Nephron progenitor cell (in vitro differentiated cells): ENCODE measurements around the gene NINL.

Experiments
- DNase-seq: peaks from one replicate; pipeline ENCODE4 v3.0.0; 2021
- H3K27ac Mint-ChIP-seq: 2 replicates; pipeline ENCODE4 v1.8.0; 2021; ENCODE audit warnings: mild to moderate bottlenecking, moderate library complexity, mixed read lengths
- H3K27me3 Mint-ChIP-seq: 2 replicates; pipeline ENCODE4 v1.8.0; 2021; ENCODE audit warnings: mild to moderate bottlenecking, low read depth, mixed read lengths; ENCODE audit not compliant: poor library complexity
- H3K36me3 Mint-ChIP-seq: 2 replicates; pipeline ENCODE4 v1.8.0; 2021; ENCODE audit warnings: low read depth, mixed read lengths
- H3K4me1 Mint-ChIP-seq: 2 replicates; pipeline ENCODE4 v1.8.0; 2021; ENCODE audit warnings: mixed read lengths
- H3K4me3 Mint-ChIP-seq: 2 replicates; pipeline ENCODE4 v1.8.0; 2021; ENCODE audit warnings: mild to moderate bottlenecking, moderate library complexity, mixed read lengths
- H3K9me3 Mint-ChIP-seq: 2 replicates; pipeline ENCODE4 v1.8.0; 2021; ENCODE audit warnings: mild to moderate bottlenecking, moderate library complexity, mixed read lengths
- TF ChIP-seq, protein P1 (sequence below): fragments of 200-600 bp; sonication (generic); IDR thresholded peaks from 2 replicates; pipeline ENCODE4 v1.5.0; 2021; ENCODE audit warnings: antibody characterized with exemption

NINL gene

DNA sequence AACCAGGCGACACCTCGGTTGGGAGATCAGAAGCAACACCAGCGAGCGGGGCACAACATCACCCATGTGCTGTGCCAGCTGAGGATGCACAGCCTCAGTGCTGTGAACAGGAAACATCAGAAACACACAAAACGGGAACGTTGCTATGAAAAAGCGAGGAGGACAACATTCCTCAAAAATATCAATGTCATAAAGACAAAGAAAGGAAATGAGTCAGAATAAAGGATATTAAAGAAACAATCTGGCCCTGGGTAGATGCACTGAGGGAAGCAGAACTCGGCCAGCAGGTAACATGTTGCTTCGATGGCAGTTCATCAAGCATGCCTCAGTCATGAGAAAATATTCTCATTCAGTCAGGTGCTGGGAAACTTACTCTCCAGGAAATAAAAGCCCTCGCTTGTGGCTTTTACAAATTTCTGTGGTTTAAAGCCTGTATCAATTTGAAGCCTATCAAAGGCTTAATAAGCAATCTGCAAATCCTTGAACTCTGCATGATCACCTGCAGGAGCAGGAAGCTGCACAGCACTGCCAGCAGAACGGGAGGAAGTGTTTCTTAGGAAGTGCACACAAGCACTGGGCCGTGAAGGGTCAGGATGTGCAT, 100.3 kb downstream of the NINL start:
- TF ChIP-seq, protein P1, sequence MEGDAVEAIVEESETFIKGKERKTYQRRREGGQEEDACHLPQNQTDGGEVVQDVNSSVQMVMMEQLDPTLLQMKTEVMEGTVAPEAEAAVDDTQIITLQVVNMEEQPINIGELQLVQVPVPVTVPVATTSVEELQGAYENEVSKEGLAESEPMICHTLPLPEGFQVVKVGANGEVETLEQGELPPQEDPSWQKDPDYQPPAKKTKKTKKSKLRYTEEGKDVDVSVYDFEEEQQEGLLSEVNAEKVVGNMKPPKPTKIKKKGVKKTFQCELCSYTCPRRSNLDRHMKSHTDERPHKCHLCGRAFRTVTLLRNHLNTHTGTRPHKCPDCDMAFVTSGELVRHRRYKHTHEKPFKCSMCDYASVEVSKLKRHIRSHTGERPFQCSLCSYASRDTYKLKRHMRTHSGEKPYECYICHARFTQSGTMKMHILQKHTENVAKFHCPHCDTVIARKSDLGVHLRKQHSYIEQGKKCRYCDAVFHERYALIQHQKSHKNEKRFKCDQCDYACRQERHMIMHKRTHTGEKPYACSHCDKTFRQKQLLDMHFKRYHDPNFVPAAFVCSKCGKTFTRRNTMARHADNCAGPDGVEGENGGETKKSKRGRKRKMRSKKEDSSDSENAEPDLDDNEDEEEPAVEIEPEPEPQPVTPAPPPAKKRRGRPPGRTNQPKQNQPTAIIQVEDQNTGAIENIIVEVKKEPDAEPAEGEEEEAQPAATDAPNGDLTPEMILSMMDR: no peak

DNA sequence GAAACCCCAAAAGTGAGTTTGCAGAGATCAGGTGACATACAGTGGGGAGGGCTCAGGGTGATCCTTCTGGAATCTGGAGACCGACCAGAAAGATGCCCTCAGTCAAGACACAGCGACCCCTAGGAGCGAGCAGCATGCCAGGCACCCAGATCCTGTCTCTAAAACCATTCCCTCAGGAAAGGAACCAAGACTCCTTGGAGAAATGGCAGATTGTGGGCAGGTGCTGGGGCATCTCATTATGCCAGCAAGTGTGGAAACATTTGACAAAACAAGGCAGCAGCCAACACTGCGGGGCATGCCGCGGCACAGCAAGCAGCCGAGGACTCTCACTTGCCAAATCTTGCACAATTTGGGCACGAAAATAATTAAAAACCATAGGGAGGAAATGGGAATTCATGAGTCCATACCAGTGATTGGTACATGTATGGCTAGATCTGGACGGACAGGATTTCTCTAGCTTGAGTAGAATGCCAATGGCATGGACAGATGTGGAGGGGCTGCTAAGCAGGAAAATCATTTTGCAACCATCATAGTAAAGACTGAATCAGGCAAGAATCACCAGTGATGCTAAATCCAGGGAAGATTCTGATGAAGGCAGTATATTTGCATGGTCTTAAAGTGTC, 101.0 kb downstream of the NINL start:
- no peak for DNase-seq
- H3K9me3 Mint-ChIP-seq: no peaks in the 10 kb centered on the region
- no peak overlapping the region for H3K4me3 Mint-ChIP-seq
- peaks cover 2% of the 10 kb centered on the region for H3K27me3 Mint-ChIP-seq
- H3K36me3 Mint-ChIP-seq: peaks cover 49% of the 10 kb centered on the region
- peaks cover 21% of the 10 kb centered on the region for H3K4me1 Mint-ChIP-seq
- no peak overlapping the region for H3K27ac Mint-ChIP-seq
- TF ChIP-seq, protein P1: no peak

More for the DNA sequence above, 100.3 kb downstream of the NINL start:
- no peak for DNase-seq
- Mint-ChIP-seq H3K4me3 (no peak overlapping the region), H3K27ac (peak overlapping the region; percentile 30), H3K9me3 (no peaks in the 10 kb centered on the region), H3K4me1 (peaks cover 21% of the 10 kb centered on the region), H3K36me3 (peaks cover 49% of the 10 kb centered on the region), H3K27me3 (peaks cover 2% of the 10 kb centered on the region)

DNA sequence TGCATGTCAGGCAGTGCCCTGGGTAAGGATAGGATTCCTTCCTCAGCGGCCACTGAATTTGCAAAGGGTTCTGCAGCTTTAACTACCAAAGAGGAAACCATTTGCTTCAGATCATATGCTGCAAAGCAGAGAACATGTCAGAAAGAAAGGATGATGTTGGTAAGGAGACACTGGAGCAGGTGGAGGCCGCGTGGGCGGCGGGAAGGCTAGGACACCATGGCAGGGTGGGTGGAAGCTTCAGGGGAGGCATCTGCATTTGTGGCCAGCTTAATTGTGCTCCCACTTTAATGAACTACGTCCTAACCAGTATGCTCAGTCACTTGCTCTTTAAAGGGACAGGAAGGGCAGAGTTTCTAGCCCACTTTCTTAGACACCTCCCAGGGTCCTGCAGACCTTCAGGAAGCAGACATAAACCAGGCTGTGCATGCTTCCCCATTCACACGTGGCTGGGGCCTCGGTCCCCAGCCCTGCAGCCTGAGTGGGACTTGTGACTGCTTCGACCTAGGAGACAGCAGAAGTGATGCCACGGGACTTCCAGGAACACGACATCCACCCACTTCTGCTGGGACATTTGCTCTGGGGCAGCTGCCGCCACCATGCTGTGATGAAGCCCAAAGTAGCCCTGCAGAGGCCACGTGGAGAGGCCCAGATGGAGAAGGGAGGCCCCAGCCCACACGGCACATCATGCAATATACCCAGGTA, 101.7 kb downstream of the NINL start:
- H3K27ac Mint-ChIP-seq: no peak overlapping the region

DNA sequence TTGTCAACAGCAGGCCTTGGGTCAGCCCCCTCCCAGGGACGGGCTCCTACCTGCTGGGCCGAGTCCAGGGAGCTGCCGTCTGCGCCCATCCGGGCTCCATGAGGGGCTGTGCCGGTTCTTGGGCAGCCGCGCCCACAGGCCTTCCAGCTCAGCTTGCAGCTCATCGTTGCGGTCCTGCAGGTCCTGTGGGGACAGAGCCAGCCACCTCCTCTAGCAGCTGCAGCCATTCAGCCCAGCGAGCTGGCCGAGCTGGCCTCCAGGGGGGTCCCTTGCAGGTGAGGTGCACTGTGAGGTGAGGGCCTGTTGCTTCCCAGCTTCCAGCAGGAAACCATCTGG, 103.4 kb downstream of the NINL start:
- no peak overlapping the region for H3K27ac Mint-ChIP-seq
- no peak overlapping the region for H3K4me3 Mint-ChIP-seq

More for the DNA sequence above, 101.7 kb downstream of the NINL start:
- no peak for DNase-seq
- no peaks in the 10 kb centered on the region for H3K9me3 Mint-ChIP-seq
- H3K4me3 Mint-ChIP-seq: no peak overlapping the region
- H3K36me3 Mint-ChIP-seq: peaks cover 50% of the 10 kb centered on the region
- TF ChIP-seq, protein P1: no peak
- peaks cover 2% of the 10 kb centered on the region for H3K27me3 Mint-ChIP-seq
- peaks cover 21% of the 10 kb centered on the region for H3K4me1 Mint-ChIP-seq

DNA sequence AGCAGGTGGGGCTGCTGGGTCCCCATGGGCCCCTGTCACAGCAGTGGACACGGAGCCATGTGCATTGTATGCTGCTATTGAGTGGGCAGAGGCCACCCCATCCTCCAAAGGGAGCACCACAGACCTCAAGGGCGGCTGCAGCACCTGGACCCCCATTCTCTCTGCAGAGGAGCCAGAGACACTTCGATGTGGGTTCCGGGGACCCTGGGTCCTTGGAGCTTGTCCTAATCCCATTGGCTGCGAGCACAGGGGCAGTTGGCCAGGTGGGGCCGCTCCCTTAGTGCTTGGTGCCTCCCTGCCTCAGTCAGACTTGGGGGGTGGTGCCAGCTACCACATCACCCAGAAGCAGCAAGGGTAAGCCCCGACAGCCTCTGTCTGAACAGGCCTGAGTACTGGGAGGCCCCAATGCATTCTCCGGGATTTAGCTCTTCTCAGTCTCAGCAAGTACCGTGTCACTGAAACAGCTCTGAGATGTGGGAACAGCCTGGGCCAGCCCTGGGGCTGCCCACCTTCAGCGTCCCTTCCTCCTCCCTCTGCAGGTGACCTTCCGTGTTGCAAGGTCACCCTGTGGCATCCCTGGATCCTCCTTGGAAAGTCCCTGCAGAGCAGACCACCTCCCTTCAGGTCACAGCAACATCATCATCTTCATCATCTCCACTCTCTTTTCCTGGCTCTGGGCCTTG, 104.0 kb downstream of the NINL start:
- peak; percentile 20 for DNase-seq
- no peak overlapping the region for H3K27ac Mint-ChIP-seq

More for the DNA sequence above, 103.4 kb downstream of the NINL start:
- Mint-ChIP-seq H3K36me3 (peaks cover 55% of the 10 kb centered on the region), H3K9me3 (no peaks in the 10 kb centered on the region), H3K27me3 (peaks cover 2% of the 10 kb centered on the region), H3K4me1 (peaks cover 21% of the 10 kb centered on the region)
- TF ChIP-seq, protein P1: no peak
- DNase-seq: no peak

More for the DNA sequence above, 104.0 kb downstream of the NINL start:
- H3K9me3 Mint-ChIP-seq: no peaks in the 10 kb centered on the region
- TF ChIP-seq, protein P1: no peak
- H3K36me3 Mint-ChIP-seq: peaks cover 53% of the 10 kb centered on the region
- peaks cover 18% of the 10 kb centered on the region for H3K4me1 Mint-ChIP-seq
- no peak overlapping the region for H3K4me3 Mint-ChIP-seq
- H3K27me3 Mint-ChIP-seq: peaks cover 2% of the 10 kb centered on the region
